Activated CD4-positive, alpha-beta memory T cell treated with anti-CD3 and anti-CD28 coated beads for 36 hours (primary cell): ENCODE measurements around the gene PAK6. TPM values are rescaled to one million over a fixed set of nuclear protein-coding genes. Genes with fewer than 3 reads are reported as not detected.

Experiments used
- CTCF ChIA-PET: fragments of 350-600 bp; sonication (Branson Sonifier 250); formaldehyde crosslinking; loops from one replicate; lab custom pipeline; 2021; ENCODE audit warnings: antibody characterized with exemption, inconsistent platforms; lab: Charles Lee
- POLR2A ChIA-PET: fragments of 350-600 bp; sonication (Branson Sonifier 250); formaldehyde crosslinking; loops from one replicate; lab custom pipeline; 2021; ENCODE audit warnings: antibody characterized with exemption; lab: Charles Lee
- DNase-seq: peaks from one replicate; pipeline ENCODE4 v3.0.0-alpha.2; 2020
- H3K27ac Mint-ChIP-seq: one replicate; pipeline ENCODE4 v1.8.0; 2021; ENCODE audit warnings: mixed read lengths
- H3K27me3 Mint-ChIP-seq: one replicate; pipeline ENCODE4 v1.8.0; 2021; ENCODE audit warnings: mixed read lengths
- H3K36me3 Mint-ChIP-seq: one replicate; pipeline ENCODE4 v1.8.0; 2021; ENCODE audit warnings: mixed read lengths
- H3K4me1 Mint-ChIP-seq: one replicate; pipeline ENCODE4 v1.8.0; 2021; ENCODE audit warnings: low read depth, mixed read lengths
- H3K4me3 Mint-ChIP-seq: one replicate; pipeline ENCODE4 v1.8.0; 2021; ENCODE audit warnings: mild to moderate bottlenecking, mixed read lengths
- H3K9me3 Mint-ChIP-seq: one replicate; pipeline ENCODE4 v1.8.0; 2021; ENCODE audit warnings: mixed read lengths
- intact Hi-C: fragments of 100-400 bp; cut with micrococcal nuclease; formaldehyde crosslinking; loops from one replicate; pipeline ENCODE4 v1.15.1; 2023
- total RNA-seq, 2 experiments: library from RNA; stranded (reverse); gene quantifications; one replicate each; pipeline ENCODE4 v1.2.3, GENCODE V29; 2021

PAK6 gene
- total RNA-seq, 2 experiments from 2014 or later = 0.69 to 0.73 TPM

DNA sequence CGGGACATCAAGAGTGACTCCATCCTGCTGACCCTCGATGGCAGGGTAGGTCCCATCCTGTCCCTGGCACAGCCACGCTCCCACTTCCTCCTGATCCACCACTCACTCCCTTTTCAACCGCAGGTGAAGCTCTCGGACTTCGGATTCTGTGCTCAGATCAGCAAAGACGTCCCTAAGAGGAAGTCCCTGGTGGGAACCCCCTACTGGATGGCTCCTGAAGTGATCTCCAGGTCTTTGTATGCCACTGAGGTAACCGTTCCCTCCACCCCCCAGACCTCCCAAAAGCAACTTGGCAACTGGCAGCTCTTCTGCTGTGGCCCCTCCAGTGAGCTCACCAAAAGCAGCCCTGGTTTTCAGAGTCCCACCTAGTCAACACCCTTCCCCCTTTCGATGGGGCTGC lies 34.6 kb downstream of the PAK6 start:
- Mint-ChIP-seq H3K36me3 (no peaks in the 10 kb centered on the region), H3K4me1 (peaks cover 2% of the 10 kb centered on the region), H3K9me3 (no peaks in the 10 kb centered on the region), H3K4me3 (no peak overlapping the region), H3K27me3 (peaks cover 15% of the 10 kb centered on the region), H3K27ac (no peak overlapping the region)
- POLR2A ChIA-PET = no interaction called here
- CTCF ChIA-PET = interaction anchor here (0.6 to 9.9 kb wide), 40 partner anchors 10 to 490 kb away, joined by 3 to 500 read pairs (median 10); partner anchors contain the start of genes BMF, FSIP1, INAFM2 and PAK6
- intact Hi-C loops = loop anchor here (10.0 kb wide), 2 partner anchors 169 to 589 kb away; partner anchors contain the start of gene BMF
- DNase-seq = no peak

DNA sequence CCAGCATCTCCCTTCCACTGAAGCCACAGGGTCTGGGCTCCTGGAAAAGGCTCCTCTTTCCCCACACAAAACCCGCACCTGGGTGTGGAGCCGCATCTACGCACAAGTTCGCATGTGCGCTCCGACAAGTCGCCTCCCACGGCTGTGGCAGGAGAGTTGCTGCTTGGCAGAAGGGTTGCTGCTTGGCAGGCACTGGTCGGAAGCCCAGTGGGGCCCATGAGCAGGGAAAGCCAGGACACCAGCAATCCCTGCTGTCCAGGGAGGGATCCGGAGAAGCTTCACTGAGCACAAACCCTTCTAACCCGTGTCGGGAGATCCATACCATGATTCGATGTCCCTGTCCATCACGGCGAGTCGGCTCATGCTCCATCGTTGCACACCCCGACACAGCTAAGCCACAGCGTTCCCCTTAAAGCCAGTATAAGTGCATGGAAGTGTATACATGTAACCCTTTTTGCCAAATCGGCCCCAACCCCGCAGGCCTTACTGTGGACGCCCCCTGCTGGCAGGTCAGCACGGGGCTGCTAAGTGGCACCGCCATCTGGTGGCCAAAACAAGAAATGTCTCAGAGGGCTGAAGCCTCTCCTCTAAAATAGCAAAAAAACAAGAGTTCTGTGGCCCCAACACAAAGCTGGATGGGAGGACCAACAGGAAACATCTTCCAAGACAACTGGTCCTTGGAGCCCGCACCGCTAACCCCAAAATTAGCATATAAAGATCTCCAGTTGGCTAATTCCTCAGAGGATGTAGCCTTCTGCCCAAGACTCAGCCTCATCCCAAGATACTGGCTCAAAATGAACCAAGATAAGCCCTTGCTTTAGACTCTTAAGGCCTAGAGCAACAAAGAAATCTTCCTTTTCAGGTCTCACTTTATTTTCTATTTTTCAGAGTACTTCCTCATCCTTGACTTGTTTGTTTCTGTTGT lies 35.7 kb downstream of the PAK6 start:
- intact Hi-C loops = loop anchor here (1.0 to 10.0 kb wide), 5 partner anchors 57 to 590 kb away; partner anchors contain the start of gene BMF
- DNase-seq = peak; percentile 91
- no peak overlapping the region for H3K4me3 Mint-ChIP-seq
- no peaks in the 10 kb centered on the region for H3K9me3 Mint-ChIP-seq
- H3K27me3 Mint-ChIP-seq = peaks cover 27% of the 10 kb centered on the region
- ChIA-PET POLR2A (interaction anchor here (0.6 kb wide), 2 partner anchors 16 to 1589 kb away, joined by 3 read pairs; no protein-coding TSS in a partner anchor), CTCF (interaction anchor here (0.6 to 9.9 kb wide), 78 partner anchors 11 to 1779 kb away, joined by 3 to 500 read pairs (median 5); partner anchors contain the start of genes BAHD1, BMF, CCDC9B and DISP2)
- peak overlapping the region; percentile 28 for H3K27ac Mint-ChIP-seq
- peaks cover 6% of the 10 kb centered on the region for H3K4me1 Mint-ChIP-seq
- no peaks in the 10 kb centered on the region for H3K36me3 Mint-ChIP-seq

DNA sequence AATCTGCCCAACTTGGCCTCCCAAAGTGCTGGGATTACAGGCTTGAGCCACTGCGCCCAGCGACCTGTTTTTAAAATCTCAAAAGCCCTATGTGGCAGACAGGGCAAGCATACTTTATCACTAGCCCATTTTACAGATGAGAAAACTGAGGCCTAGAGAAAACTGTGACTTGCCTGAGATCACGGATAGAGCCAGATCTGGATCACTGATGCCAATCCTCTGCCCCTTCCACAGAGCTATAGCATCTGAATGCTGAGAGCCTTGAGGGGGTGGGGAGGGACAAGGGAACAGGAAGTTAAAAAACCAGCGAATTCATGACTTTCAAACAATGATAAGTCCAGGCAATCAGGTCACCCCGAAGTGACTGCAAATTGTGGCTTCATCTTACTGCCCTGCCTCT lies 36.7 kb downstream of the PAK6 start:
- Mint-ChIP-seq H3K27me3 (peaks cover 30% of the 10 kb centered on the region), H3K4me1 (peaks cover 6% of the 10 kb centered on the region), H3K36me3 (no peaks in the 10 kb centered on the region), H3K27ac (no peak overlapping the region), H3K4me3 (no peak overlapping the region), H3K9me3 (no peaks in the 10 kb centered on the region)
- no peak for DNase-seq
- POLR2A ChIA-PET = no interaction called here
- CTCF ChIA-PET = interaction anchor here (0.7 to 9.9 kb wide), 13 partner anchors 10 to 270 kb away, joined by 3 to 500 read pairs (median 7); partner anchors contain the start of genes BAHD1, BMF, CCDC9B and INAFM2
- intact Hi-C loops = loop anchor here (10.0 kb wide), 2 partner anchors 171 to 591 kb away; partner anchors contain the start of gene BMF

DNA sequence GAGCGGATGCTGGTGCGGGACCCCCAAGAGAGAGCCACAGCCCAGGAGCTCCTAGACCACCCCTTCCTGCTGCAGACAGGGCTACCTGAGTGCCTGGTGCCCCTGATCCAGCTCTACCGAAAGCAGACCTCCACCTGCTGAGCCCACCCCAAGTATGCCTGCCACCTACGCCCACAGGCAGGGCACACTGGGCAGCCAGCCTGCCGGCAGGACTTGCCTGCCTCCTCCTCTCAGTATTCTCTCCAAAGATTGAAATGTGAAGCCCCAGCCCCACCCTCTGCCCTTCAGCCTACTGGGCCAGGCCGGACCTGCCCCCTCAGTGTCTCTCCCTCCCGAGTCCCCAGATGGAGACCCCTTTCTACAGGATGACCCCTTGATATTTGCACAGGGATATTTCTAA lies 37.1 kb downstream of the PAK6 start:
- H3K4me3 Mint-ChIP-seq = no peak overlapping the region
- intact Hi-C loops = loop anchor here (10.0 kb wide), 2 partner anchors 171 to 591 kb away; partner anchors contain the start of gene BMF
- peaks cover 7% of the 10 kb centered on the region for H3K4me1 Mint-ChIP-seq
- POLR2A ChIA-PET = no interaction called here
- CTCF ChIA-PET = interaction anchor here (0.7 to 9.9 kb wide), 6 partner anchors 9 to 230 kb away, joined by 3 to 500 read pairs (median 196); partner anchors contain the start of genes CCDC9B, INAFM2 and PLCB2
- no peaks in the 10 kb centered on the region for H3K9me3 Mint-ChIP-seq
- H3K27ac Mint-ChIP-seq = no peak overlapping the region
- H3K36me3 Mint-ChIP-seq = no peaks in the 10 kb centered on the region
- no peak for DNase-seq
- H3K27me3 Mint-ChIP-seq = peaks cover 34% of the 10 kb centered on the region

DNA sequence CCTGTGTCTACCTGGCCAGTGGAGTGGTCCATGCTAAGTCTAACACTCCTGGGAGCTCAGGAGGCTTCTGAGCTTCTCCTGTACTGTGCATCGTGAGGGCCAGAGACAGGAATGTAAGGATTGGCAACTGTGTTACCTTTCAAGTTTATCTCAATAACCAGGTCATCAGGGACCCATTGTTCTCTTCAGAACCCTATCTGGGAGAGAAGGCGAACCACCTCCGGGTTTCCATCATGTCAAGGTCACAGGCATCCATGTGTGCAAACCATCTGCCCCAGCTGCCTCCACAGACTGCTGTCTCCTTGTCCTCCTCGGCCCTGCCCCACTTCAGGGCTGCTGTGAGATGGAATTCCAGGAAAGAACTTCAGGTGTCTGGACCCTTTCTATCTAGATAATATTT lies 38.1 kb downstream of the PAK6 start:
- Mint-ChIP-seq H3K27me3 (peaks cover 38% of the 10 kb centered on the region), H3K4me1 (peaks cover 10% of the 10 kb centered on the region), H3K4me3 (no peak overlapping the region), H3K36me3 (no peaks in the 10 kb centered on the region), H3K9me3 (no peaks in the 10 kb centered on the region), H3K27ac (no peak overlapping the region)
- intact Hi-C loops = loop anchor here (10.0 kb wide), 2 partner anchors 172 to 592 kb away; partner anchors contain the start of gene BMF
- CTCF ChIA-PET = interaction anchor here (0.7 to 9.9 kb wide), 7 partner anchors 13 to 231 kb away, joined by 3 to 500 read pairs (median 195); partner anchors contain the start of genes CCDC9B, INAFM2 and PLCB2
- no peak for DNase-seq
- POLR2A ChIA-PET = no interaction called here

DNA sequence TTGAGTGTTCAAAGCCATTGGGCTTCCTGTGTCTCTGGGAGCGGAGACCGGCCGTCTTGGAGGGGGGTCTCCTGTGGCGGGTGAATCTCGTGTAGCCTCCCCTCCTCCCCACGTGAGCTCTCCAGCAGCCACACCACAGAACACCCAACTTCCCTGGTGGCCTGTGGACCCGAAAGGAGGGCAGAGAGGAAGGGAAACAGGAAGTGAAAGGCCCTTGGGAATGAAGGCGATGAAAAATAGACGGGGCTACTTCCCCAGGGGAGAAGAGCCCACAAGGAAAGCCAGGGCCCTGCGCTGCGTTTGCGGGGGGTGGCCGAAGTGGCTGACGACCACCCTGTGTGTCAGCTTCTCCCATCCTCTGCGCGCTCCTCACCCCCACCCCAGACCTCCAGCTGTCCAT lies 38.6 kb downstream of the PAK6 start:
- H3K27ac Mint-ChIP-seq = no peak overlapping the region
- POLR2A ChIA-PET = no interaction called here

DNA sequence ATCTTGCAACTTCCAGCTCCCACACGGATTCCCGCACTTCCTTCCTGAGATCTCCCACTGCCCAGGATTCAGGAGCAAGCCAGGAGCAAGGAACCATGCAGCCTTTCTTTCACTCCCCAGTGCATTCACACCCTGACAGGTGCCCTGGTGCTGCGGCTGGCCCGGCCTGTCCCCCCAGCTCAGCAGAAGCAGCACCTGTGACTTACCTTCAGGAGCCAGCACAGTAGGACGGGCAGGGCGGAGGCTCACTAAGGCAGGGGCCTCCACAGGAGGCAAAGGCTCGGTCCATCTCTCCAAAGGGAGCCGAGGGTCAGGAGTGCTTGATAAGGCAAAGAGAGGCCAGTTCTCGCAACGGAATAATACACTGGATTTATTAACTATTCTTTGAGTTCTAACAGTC lies 39.2 kb downstream of the PAK6 start:
- Mint-ChIP-seq H3K4me1 (peaks cover 10% of the 10 kb centered on the region), H3K9me3 (no peaks in the 10 kb centered on the region), H3K36me3 (no peaks in the 10 kb centered on the region), H3K27ac (no peak overlapping the region), H3K27me3 (peaks cover 38% of the 10 kb centered on the region), H3K4me3 (no peak overlapping the region)
- ChIA-PET POLR2A (no interaction called here), CTCF (interaction anchor here (0.9 to 9.9 kb wide), 13 partner anchors 7 to 232 kb away, joined by 3 to 500 read pairs (median 21); partner anchors contain the start of genes CCDC9B, INAFM2 and PLCB2)
- DNase-seq = no peak
- intact Hi-C loops = loop anchor here (10.0 kb wide), 2 partner anchors 173 to 593 kb away; partner anchors contain the start of gene BMF

More for the DNA sequence above, 38.6 kb downstream of the PAK6 start:
- H3K9me3 Mint-ChIP-seq = no peaks in the 10 kb centered on the region
- CTCF ChIA-PET = interaction anchor here (0.7 to 9.9 kb wide), 8 partner anchors 13 to 232 kb away, joined by 3 to 500 read pairs (median 50); partner anchors contain the start of genes CCDC9B, INAFM2 and PLCB2
- H3K27me3 Mint-ChIP-seq = peaks cover 38% of the 10 kb centered on the region
- H3K36me3 Mint-ChIP-seq = no peaks in the 10 kb centered on the region
- no peak for DNase-seq
- intact Hi-C loops = loop anchor here (10.0 kb wide), 2 partner anchors 173 to 593 kb away; partner anchors contain the start of gene BMF
- no peak overlapping the region for H3K4me3 Mint-ChIP-seq
- peaks cover 10% of the 10 kb centered on the region for H3K4me1 Mint-ChIP-seq

DNA sequence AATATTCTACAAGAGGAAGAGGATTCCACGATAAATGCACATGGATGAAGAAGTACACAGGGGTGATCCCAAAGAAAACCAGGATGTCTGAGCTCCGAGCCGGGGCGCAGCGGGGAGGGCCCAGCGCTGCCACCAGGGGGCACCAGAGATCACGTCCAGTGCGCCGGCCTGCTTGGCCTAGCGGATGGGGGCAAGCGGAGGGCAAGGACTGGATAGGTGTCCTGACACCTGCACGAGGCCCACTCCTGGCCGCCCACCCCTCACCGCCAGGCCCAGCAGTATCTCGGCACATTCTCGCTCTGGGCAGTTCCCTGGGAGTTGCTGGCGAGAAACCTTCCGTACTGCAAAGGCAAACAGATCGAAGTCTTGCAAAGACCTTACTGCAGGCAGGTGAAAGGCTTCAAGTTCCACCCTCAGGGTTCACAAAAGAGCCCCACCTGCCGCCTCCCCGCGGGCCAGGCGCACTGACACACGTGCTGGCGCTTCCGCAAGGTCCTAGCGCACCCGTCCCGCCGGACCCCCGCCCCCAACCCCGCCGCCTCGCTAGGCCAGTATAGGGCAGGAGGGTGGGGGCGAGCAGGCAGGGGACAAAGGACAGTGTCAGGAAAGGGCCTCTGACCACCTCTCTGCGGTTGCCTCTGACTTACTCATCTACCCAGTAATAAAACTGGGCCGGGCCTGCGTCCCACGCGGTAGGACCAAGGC lies 40.7 kb downstream of the PAK6 start:
- Mint-ChIP-seq H3K27me3 (peaks cover 38% of the 10 kb centered on the region), H3K4me1 (peaks cover 10% of the 10 kb centered on the region), H3K36me3 (no peaks in the 10 kb centered on the region), H3K27ac (no peak overlapping the region), H3K9me3 (no peaks in the 10 kb centered on the region), H3K4me3 (no peak overlapping the region)
- peak; percentile 76 for DNase-seq
- ChIA-PET POLR2A (no interaction called here), CTCF (interaction anchor here (0.6 to 9.9 kb wide), 56 partner anchors 9 to 494 kb away, joined by 3 to 500 read pairs (median 4); partner anchors contain the start of genes CCDC9B, INAFM2, KNSTRN and PAK6)
- intact Hi-C loops = loop anchor here (1.0 to 10.0 kb wide), 6 partner anchors 31 to 595 kb away; partner anchors contain the start of genes BMF and INAFM2

DNA sequence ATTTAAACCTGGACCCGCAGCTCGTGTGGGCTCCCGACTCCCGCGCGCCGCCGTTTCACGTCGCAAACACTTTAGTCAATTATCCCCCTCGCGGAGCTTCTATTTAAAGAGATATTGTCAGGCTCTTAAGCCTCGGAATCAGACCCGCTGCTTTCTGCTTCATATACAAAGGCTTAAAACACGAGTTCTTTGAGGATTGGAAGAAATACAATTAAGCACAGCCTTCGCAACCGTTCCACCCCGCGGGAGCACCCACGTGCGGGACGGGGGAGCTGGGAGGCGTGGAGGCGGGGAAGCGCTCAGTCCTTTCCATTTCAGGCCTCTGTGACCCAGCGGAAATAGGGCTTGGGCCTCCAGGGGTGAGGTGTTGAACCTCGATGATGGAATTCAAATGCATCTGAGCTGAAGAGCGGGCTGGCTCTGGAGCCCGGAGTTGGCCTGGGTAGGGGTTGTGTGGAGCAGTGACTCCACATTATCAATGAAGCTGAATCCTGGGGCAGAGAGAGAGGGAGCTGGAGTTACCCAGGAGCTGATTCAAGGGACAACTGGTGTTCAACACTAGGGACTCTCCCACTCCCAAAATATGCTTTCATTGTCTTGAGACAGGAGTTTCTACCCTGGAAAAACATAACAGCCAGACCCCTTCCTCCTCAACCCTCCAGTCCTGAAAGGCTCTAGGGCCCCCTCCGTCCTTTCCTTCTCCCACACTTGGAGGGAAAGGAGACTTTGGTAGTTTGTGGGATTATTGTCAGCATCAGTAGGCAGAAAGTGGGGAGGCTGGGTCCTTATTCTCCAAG lies 41.6 kb downstream of the PAK6 start:
- Mint-ChIP-seq H3K4me1 (peaks cover 8% of the 10 kb centered on the region), H3K4me3 (no peak overlapping the region), H3K27me3 (peaks cover 35% of the 10 kb centered on the region), H3K9me3 (no peaks in the 10 kb centered on the region), H3K27ac (no peak overlapping the region), H3K36me3 (no peaks in the 10 kb centered on the region)
- ChIA-PET POLR2A (no interaction called here), CTCF (interaction anchor here (0.7 to 9.9 kb wide), 15 partner anchors 10 to 264 kb away, joined by 3 to 500 read pairs (median 13); partner anchors contain the start of genes CCDC9B, INAFM2, PAK6 and PLCB2)
- intact Hi-C loops = loop anchor here (5.0 kb wide), 2 partner anchors 42 to 142 kb away; partner anchors contain the start of gene INAFM2
- no peak for DNase-seq

DNA sequence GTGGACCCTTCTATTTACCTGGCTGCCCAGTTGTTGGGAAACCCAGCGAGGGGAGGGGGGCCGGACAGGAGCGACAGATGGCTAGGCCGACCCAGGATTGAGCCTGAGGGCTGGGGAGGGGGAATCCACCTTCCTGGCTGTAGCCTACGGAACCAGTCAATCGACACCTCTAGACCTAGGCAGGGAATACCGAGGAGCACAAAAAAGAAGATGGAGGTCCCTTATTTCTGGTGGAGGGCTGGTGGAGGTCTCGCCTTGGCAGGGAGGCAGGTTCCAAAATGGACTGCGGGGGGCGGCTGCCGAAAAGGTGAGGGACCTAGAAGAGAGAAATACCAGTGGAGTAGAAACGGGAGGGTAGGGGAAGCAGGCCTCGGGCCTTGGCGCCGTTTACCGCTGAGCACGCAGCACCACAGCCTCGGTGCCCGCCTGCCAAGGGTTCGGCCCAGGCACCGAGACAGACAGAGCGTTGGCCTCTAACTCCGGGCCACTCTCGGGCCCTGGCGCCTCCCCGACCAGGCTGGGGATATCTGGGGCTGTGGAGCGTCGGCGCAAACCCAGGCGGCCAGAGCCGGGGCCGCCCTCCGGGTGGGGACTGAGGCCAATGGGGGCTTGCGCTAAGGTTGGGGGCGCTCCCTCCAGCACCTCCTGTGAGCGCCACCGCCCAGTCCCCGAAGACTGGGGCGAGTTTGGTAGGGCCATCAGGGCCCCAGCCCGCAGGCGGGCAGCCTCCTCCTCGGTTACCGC lies 42.4 kb downstream of the PAK6 start:
- Mint-ChIP-seq H3K4me1 (peaks cover 9% of the 10 kb centered on the region), H3K4me3 (peak overlapping the region; percentile 41), H3K27me3 (peaks cover 31% of the 10 kb centered on the region), H3K36me3 (no peaks in the 10 kb centered on the region), H3K27ac (no peak overlapping the region), H3K9me3 (no peaks in the 10 kb centered on the region)
- DNase-seq = no peak
- ChIA-PET POLR2A (no interaction called here), CTCF (interaction anchor here (0.9 to 9.9 kb wide), 9 partner anchors 9 to 235 kb away, joined by 3 to 500 read pairs (median 46); partner anchors contain the start of genes CCDC9B, INAFM2 and PLCB2)
- intact Hi-C loops = loop anchor here (5.0 kb wide), 2 partner anchors 41 to 141 kb away; partner anchors contain the start of gene INAFM2
